HepG2 (cell line): ENCODE measurements around the gene ITIH1. TPM values are rescaled to one million over a fixed set of nuclear protein-coding genes. Genes with fewer than 3 reads are reported as not detected.

Experiments
- HMG20B ChIP-seq: conservative IDR thresholded peaks from 2 replicates; pipeline ENCODE4 v1.6.1; 2016; ENCODE audit warnings: missing genetic modification reagents, missing compliant biosample characterization
- NFIC ChIP-seq: IDR thresholded peaks from 2 replicates; pipeline ENCODE4 v1.6.1; 2012; ENCODE audit warnings: mild to moderate bottlenecking, low read length, inconsistent platforms
- SPEN ChIP-seq: sonication (generic); formaldehyde crosslinking; IDR thresholded peaks from 2 replicates; pipeline ENCODE4 v1.5.1; 2020; ENCODE audit warnings: low read depth, mild to moderate bottlenecking, missing genetic modification reagents
- TAF1 ChIP-seq: sonication (generic); formaldehyde crosslinking; IDR thresholded peaks from 2 replicates; pipeline ENCODE4 v1.4.0; 2020; ENCODE audit warnings: missing genetic modification reagents
- ZNF24 ChIP-seq: fragments of 450-650 bp; IDR thresholded peaks from 2 replicates; pipeline ENCODE4 v1.6.1; 2017; ENCODE audit warnings: antibody characterized with exemption, mild to moderate bottlenecking
- ZNF556 ChIP-seq: sonication (generic); formaldehyde crosslinking; IDR thresholded peaks from 2 replicates; pipeline ENCODE4 v1.4.0; 2020; ENCODE audit warnings: mild to moderate bottlenecking, missing genetic modification reagents, borderline replicate concordance
- ZNF614 ChIP-seq: IDR thresholded peaks from 2 replicates; pipeline ENCODE4 v1.6.1; 2018; ENCODE audit warnings: missing biosample characterization, missing genetic modification reagents, inconsistent platforms, borderline replicate concordance
- polyA plus RNA-seq, 8 experiments: library from polyadenylated mRNA; depleted of rRNA in 3 of 8; stranded (reverse) in 7 of 8; unstranded in 1 of 8; fragments of >200 nt; fragmentation: Illumina TruSeq in 4 of 8; extraction: Trizol in 4 of 8; gene quantifications; 2 replicates each; pipeline versions ENCODE4 v1.2.1 to v1.2.3, GENCODE V29; 2011 to 2016; ENCODE audit warnings: low read depth in 4 of 8, missing spikeins in 1 of 8, mixed read lengths in 1 of 8; ENCODE audit not compliant: insufficient read depth in 1 of 8
- total RNA-seq, 5 experiments: library from RNA; depleted of rRNA; stranded (reverse); fragments of >200 nt; fragmentation: Illumina TruSeq; extraction: Trizol; gene quantifications; 2 replicates each; pipeline ENCODE4 v1.2.3, GENCODE V29; 2016; ENCODE audit warnings: low read depth in 1 of 5
- TF ChIP-seq, protein P1 (sequence below): IDR thresholded peaks from 2 replicates; pipeline ENCODE4 v1.6.1; 2016; ENCODE audit warnings: low read depth, missing genetic modification reagents, missing compliant biosample characterization
- TF ChIP-seq, protein P2 (sequence below): sonication (generic); formaldehyde crosslinking; conservative IDR thresholded peaks from 2 replicates; pipeline ENCODE4 v1.4.0; 2020; ENCODE audit warnings: mild to moderate bottlenecking, missing genetic modification reagents, moderate library complexity
- TF ChIP-seq, protein P3 (sequence below): sonication (generic); formaldehyde crosslinking; IDR thresholded peaks from 2 replicates; pipeline ENCODE4 v1.4.0; 2020; ENCODE audit warnings: missing genetic modification reagents; ENCODE audit errors: not compliant biosample characterization
- TF ChIP-seq, protein P4 (sequence below): IDR thresholded peaks from 2 replicates; pipeline ENCODE4 v1.6.1; 2018; ENCODE audit warnings: missing genetic modification reagents, mild to moderate bottlenecking, missing compliant biosample characterization

ITIH1 gene
- total and polyA plus RNA-seq, 2 of the 13 experiments (the other 11 are each of a cell fraction or from before 2014, with no cell fraction given) = 12.3 to 19.6 TPM

DNA sequence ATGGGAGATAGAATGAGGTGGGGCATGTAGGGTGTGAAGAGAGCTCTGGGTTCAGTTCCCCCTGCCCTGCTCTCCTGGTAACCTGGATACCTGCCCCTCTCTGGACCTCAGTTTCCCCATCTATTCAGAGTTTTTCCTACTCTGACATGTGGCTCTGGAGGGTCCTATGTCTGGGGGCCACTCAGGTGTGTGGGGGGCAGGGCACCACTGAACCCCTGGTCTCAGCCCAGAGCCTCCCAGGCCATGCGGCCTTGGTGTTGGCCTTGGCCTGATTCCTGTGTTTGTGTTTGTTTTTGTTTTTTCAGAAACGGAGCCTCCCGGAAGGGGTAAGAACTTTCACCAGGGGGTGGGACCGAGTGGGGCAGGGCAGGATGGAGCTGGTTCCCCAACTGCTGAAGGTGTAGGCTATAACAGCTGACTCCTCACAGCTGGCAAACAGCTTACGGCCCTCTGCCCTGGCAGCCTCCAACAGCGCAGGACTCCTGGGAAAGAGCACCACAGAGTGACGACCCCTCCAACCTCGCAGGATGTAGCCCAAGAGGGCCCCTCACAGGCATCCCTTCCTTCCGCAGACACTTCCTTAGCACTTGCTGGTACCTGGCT lies 18.0 kb downstream of the ITIH1 start (continued):
- TF ChIP-seq SPEN (CRISPR knock-in tag) = peak; percentile 57; the same call in 1 of the 2 replicates
- TF ChIP-seq HMG20B (CRISPR knock-in tag) = no peak
- peak; percentile 59; the same call in 1 of the 2 replicates for TF ChIP-seq ZNF614 (CRISPR knock-in tag)
- peak; percentile 49; the same call in 1 of the 2 replicates for TF ChIP-seq NFIC
- TF ChIP-seq ZNF556 (CRISPR knock-in tag) = peak; percentile 56; the same call in 1 of the 2 replicates
- TF ChIP-seq, protein P1, sequence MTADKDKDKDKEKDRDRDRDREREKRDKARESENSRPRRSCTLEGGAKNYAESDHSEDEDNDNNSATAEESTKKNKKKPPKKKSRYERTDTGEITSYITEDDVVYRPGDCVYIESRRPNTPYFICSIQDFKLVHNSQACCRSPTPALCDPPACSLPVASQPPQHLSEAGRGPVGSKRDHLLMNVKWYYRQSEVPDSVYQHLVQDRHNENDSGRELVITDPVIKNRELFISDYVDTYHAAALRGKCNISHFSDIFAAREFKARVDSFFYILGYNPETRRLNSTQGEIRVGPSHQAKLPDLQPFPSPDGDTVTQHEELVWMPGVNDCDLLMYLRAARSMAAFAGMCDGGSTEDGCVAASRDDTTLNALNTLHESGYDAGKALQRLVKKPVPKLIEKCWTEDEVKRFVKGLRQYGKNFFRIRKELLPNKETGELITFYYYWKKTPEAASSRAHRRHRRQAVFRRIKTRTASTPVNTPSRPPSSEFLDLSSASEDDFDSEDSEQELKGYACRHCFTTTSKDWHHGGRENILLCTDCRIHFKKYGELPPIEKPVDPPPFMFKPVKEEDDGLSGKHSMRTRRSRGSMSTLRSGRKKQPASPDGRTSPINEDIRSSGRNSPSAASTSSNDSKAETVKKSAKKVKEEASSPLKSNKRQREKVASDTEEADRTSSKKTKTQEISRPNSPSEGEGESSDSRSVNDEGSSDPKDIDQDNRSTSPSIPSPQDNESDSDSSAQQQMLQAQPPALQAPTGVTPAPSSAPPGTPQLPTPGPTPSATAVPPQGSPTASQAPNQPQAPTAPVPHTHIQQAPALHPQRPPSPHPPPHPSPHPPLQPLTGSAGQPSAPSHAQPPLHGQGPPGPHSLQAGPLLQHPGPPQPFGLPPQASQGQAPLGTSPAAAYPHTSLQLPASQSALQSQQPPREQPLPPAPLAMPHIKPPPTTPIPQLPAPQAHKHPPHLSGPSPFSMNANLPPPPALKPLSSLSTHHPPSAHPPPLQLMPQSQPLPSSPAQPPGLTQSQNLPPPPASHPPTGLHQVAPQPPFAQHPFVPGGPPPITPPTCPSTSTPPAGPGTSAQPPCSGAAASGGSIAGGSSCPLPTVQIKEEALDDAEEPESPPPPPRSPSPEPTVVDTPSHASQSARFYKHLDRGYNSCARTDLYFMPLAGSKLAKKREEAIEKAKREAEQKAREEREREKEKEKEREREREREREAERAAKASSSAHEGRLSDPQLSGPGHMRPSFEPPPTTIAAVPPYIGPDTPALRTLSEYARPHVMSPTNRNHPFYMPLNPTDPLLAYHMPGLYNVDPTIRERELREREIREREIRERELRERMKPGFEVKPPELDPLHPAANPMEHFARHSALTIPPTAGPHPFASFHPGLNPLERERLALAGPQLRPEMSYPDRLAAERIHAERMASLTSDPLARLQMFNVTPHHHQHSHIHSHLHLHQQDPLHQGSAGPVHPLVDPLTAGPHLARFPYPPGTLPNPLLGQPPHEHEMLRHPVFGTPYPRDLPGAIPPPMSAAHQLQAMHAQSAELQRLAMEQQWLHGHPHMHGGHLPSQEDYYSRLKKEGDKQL = 0 out of 2 replicates have a peak, but pooled peaks have one; percentile 29
- TF ChIP-seq TAF1 (CRISPR knock-in tag) = no peak
- TF ChIP-seq, protein P2, sequence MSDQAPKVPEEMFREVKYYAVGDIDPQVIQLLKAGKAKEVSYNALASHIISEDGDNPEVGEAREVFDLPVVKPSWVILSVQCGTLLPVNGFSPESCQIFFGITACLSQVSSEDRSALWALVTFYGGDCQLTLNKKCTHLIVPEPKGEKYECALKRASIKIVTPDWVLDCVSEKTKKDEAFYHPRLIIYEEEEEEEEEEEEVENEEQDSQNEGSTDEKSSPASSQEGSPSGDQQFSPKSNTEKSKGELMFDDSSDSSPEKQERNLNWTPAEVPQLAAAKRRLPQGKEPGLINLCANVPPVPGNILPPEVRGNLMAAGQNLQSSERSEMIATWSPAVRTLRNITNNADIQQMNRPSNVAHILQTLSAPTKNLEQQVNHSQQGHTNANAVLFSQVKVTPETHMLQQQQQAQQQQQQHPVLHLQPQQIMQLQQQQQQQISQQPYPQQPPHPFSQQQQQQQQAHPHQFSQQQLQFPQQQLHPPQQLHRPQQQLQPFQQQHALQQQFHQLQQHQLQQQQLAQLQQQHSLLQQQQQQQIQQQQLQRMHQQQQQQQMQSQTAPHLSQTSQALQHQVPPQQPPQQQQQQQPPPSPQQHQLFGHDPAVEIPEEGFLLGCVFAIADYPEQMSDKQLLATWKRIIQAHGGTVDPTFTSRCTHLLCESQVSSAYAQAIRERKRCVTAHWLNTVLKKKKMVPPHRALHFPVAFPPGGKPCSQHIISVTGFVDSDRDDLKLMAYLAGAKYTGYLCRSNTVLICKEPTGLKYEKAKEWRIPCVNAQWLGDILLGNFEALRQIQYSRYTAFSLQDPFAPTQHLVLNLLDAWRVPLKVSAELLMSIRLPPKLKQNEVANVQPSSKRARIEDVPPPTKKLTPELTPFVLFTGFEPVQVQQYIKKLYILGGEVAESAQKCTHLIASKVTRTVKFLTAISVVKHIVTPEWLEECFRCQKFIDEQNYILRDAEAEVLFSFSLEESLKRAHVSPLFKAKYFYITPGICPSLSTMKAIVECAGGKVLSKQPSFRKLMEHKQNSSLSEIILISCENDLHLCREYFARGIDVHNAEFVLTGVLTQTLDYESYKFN (CRISPR knock-in tag) = peak; percentile 95
- TF ChIP-seq, protein P3, sequence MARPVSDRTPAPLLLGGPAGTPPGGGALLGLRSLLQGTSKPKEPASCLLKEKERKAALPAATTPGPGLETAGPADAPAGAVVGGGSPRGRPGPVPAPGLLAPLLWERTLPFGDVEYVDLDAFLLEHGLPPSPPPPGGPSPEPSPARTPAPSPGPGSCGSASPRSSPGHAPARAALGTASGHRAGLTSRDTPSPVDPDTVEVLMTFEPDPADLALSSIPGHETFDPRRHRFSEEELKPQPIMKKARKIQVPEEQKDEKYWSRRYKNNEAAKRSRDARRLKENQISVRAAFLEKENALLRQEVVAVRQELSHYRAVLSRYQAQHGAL = no peak
- TF ChIP-seq, protein P4, sequence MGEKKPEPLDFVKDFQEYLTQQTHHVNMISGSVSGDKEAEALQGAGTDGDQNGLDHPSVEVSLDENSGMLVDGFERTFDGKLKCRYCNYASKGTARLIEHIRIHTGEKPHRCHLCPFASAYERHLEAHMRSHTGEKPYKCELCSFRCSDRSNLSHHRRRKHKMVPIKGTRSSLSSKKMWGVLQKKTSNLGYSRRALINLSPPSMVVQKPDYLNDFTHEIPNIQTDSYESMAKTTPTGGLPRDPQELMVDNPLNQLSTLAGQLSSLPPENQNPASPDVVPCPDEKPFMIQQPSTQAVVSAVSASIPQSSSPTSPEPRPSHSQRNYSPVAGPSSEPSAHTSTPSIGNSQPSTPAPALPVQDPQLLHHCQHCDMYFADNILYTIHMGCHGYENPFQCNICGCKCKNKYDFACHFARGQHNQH (CRISPR knock-in tag) = peak; percentile 68; the same call in 1 of the 2 replicates
- TF ChIP-seq ZNF24 = no peak
